ENCODE data around the gene RCSD1.
"Not testable (repeated sequence)": the region's sequence is repeated elsewhere in the genome, so short reads cannot be mapped to it uniquely, and the experiment has no call there.

RCSD1 gene

GRCh38 chr1:167718914-167719691 is 89.1 kb downstream of the RCSD1 start:
- ChIA-PET CTCF (no interaction called here), POLR2A (ENCODE audit: low non-redundant PET) (no interaction called here)
- TF ChIP-seq, protein P1, sequence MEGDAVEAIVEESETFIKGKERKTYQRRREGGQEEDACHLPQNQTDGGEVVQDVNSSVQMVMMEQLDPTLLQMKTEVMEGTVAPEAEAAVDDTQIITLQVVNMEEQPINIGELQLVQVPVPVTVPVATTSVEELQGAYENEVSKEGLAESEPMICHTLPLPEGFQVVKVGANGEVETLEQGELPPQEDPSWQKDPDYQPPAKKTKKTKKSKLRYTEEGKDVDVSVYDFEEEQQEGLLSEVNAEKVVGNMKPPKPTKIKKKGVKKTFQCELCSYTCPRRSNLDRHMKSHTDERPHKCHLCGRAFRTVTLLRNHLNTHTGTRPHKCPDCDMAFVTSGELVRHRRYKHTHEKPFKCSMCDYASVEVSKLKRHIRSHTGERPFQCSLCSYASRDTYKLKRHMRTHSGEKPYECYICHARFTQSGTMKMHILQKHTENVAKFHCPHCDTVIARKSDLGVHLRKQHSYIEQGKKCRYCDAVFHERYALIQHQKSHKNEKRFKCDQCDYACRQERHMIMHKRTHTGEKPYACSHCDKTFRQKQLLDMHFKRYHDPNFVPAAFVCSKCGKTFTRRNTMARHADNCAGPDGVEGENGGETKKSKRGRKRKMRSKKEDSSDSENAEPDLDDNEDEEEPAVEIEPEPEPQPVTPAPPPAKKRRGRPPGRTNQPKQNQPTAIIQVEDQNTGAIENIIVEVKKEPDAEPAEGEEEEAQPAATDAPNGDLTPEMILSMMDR (conservative IDR thresholded peaks at IDR 0.05; ENCODE audit: low read depth) = no peak
- no peak for DNase-seq (ENCODE audit: low spot score)
- H3K27ac ChIP-seq = no peak overlapping the region

DNA sequence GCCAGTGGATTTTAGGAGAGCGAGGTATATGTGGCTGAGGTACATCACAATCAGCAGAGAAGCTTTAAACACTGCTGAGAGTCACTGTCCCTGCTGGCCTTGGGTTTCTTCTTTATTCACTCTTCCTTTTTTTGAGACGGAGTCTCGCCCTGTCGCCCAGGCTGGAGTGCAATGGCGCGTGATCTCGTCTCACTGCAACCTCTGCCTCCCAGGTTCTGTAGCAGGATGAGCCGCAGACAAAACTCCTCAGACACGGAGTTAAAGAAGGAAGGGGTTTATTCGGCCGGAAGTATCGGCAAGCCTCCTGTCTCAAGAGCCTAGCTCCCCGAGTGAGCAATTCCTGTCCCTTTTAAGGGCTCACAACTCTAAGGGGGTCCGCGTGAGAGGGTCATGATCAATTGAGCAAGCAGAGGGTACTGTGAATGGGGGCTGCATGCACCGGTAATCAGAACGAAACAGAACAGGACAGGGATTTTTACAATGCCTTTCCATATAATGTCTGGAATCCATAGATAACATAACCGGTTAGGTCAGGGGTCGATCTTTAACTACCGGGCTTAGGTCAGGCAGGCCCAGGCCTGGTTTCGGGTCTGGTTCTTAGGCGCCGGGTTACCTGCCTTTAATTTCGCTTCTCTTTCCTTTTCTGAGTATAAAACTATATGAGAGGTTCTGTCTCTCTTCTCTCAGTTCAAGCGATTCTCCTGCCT is 89.8 kb downstream of the RCSD1 start:
- DNase-seq (ENCODE audit: low spot score); CTCF ChIA-PET; H3K27ac ChIP-seq; POLR2A ChIA-PET (ENCODE audit: low non-redundant PET): not testable (repeated sequence)

GRCh38 chr1:167720965-167721616 is 91.1 kb downstream of the RCSD1 start:
- DNase-seq (ENCODE audit: low spot score) = peak; percentile 60
- ChIA-PET CTCF (interaction anchor here (0.6 kb wide), 3 partner anchors 102 to 508 kb away, joined by 3 to 4 read pairs (median 3); no protein-coding TSS in a partner anchor), POLR2A (ENCODE audit: low non-redundant PET) (interaction anchor here (1.0 kb wide), 1 partner anchor 79 kb away, joined by 8 read pairs; no protein-coding TSS in a partner anchor)
- TF ChIP-seq, protein P1 (conservative IDR thresholded peaks at IDR 0.05; ENCODE audit: low read depth) = peak; percentile 68
- peak overlapping the region; percentile 83 for H3K27ac ChIP-seq

DNA sequence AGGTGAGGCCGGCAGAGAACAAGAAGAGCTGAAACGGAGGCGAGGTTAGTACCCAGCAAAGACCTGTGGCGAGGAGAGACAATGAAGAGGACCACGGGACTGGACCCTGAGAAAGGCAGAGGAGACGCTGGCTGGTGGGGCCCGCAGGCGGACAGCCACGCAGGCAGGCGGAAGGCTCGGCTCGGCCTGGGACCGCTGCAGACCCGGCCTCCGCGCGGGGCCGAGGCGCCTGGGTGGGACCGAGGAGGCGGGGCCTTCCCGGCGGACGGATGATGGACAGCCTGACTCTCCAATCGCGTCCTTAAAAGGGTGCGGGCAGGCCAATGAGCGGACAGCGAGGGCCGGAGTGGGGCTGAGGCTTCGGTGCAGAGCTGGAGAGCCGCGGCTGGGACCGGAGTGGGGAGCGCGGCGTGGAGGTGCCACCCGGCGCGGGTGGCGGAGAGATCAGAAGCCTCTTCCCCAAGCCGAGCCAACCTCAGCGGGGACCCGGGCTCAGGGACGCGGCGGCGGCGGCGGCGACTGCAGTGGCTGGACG is 91.7 kb downstream of the RCSD1 start, which contains the start of gene MPZL1:
MPZL1 (plus strand) TSS at position 366 of the 535 bp plus-strand sequence. CDS start 170 bp downstream, outside the sequence.
- peak within 1 kb of the TSS; percentile 83 for H3K27ac ChIP-seq
- CTCF ChIA-PET = interaction anchor here (0.6 kb wide), 3 partner anchors 102 to 507 kb away, joined by 3 to 4 read pairs (median 3); no protein-coding TSS in a partner anchor
- POLR2A ChIA-PET (ENCODE audit: low non-redundant PET) = interaction anchor here (1.0 kb wide), 1 partner anchor 78 kb away, joined by 8 read pairs; no protein-coding TSS in a partner anchor
- peak; percentile 99 for DNase-seq (ENCODE audit: low spot score)
- TF ChIP-seq, protein P1 (conservative IDR thresholded peaks at IDR 0.05; ENCODE audit: low read depth) = no peak

GRCh38 chr1:167722152-167722869 is 92.3 kb downstream of the RCSD1 start:
- CTCF ChIA-PET = no interaction called here
- POLR2A ChIA-PET (ENCODE audit: low non-redundant PET) = interaction anchor here (1.0 kb wide), 1 partner anchor 77 kb away, joined by 8 read pairs; no protein-coding TSS in a partner anchor
- TF ChIP-seq, protein P1 (conservative IDR thresholded peaks at IDR 0.05; ENCODE audit: low read depth) = no peak
- H3K27ac ChIP-seq = peak overlapping the region; percentile 83
- peak; percentile 63 for DNase-seq (ENCODE audit: low spot score)

- no peak for DNase-seq (ENCODE audit: low spot score)
- H3K27ac ChIP-seq = no peak overlapping the region
- TF ChIP-seq, protein P1 (conservative IDR thresholded peaks at IDR 0.05; ENCODE audit: low read depth) = no peak
- ChIA-PET POLR2A (ENCODE audit: low non-redundant PET) (no interaction called here), CTCF (interaction anchor here (0.6 kb wide), 1 partner anchor 35 kb away, joined by 3 read pairs; no protein-coding TSS in a partner anchor)
These were observed 92.8 kb downstream of the RCSD1 start for GRCh38 chr1:167722870-167723251.
